Retina (tissue), 1 donor: ENCODE measurements around the gene GPR152.

ENCODE experiments used
- DNase-seq: peaks from one replicate; pipeline ENCODE4 v3.0.0-alpha.2; 2016

The GPR152 gene

DNA sequence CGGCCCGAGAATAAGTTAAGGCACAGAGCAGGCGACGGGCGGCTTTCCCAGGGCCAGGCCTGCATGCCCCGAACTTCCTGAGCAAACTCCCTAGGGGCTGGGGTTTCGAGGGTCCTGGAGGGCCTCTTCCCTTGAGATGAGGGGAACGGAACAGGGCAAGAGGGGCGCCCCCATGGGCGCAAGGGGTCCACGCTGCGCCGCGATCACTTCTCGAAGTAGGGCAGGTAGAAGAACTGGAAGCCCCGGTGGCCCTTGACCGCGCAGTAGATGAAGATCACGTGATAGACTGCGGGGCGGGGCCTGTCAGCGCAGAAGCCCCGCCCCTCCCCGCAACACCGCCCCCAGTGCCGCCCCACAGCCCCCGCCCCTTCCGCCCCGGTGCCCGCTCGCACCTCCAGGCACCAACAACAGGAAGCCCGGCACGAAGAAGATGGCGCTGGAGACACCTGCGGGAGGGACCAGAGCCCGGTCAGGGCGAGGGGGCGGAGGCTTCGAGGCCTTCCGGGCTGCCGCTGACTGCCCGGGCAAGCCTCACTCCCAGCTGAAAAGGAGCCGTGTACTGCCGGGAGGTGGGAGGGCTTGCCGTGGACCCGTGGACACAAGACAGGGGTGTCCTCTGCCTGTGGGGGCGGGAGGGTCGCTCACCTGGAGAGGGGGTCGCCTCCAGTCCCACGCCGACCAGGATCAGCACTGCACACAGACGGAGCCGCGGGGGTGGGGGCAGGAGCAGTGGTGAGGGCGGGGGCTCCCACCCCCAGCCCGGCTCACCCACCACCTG, 12.1 kb upstream of the GPR152 start:
- peak; percentile 79 for DNase-seq

DNA sequence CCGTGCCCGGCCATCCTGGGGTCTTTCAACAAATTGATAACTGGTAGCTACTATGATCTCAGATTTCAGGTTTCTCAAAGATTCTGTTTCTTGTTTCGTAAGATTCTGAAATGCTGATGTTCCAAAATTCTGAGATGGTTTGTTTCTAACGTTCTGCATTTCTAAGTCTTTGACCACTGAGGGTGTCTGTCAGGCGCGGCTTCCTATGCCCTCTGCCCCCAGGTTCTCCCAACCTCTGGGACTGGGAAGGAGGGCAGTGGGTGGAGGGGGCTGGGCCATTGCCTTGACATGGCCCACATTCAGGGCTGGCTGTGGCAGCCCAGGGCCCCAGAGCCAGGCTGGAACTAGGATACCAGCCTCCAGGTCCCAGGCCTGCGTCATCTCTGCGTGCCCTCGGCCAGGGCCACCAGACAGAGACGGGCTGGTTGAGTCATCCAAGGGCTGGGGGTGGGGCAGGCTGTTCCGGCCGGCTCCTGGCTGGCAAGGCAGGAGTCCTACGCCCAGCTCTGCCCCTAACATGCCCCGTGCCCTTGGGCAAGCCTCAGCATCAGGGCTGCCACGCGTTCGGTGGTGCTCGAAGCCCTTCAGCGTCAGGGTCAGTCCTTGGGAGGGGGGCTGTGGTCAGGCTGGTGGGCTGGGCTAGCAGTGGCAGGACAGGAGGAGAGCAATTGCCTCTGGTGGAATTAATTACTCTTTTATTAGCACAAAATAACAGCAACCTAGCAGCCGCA, 11.3 kb upstream of the GPR152 start:
- no peak for DNase-seq

GRCh38 chr11:67463186-67463585, 10.7 kb upstream of the GPR152 start:
- no peak for DNase-seq

GRCh38 chr11:67458266-67458665, 5.7 kb upstream of the GPR152 start:
- DNase-seq = no peak

- DNase-seq = no peak
Measured at GRCh38 chr11:67457453-67457852, 4.9 kb upstream of the GPR152 start.

- DNase-seq = no peak
Measured at GRCh38 chr11:67456068-67456705, 3.7 kb upstream of the GPR152 start.

- DNase-seq = no peak
Measured at GRCh38 chr11:67455054-67455453, 2.5 kb upstream of the GPR152 start, which contains the start of gene CABP4. Gene CABP4, plus strand, starts transcription at chr11:67455354. Its CDS starts 70 bp downstream, at chr11:67455424.

GRCh38 chr11:67453816-67454732, 1.5 kb upstream of the GPR152 start:
- no peak for DNase-seq

DNA sequence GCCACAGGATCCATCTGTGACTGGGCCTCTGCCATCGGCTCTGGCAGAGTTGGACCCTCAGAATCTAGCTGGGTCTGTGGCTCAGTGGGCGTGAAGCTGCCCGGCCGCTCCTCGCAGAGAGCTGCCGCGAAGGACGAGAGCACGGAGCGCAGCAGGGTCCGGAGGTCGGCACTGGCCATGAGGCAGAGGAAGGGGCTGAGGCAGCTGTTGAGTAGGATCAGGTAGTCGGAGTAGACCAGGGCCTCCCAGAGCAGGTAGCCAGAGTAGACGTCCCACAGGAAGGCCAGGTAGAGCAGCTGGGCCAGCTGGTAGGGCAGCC, 912 bp downstream of the GPR152 start:
- no peak for DNase-seq

- no peak for DNase-seq
Measured at GRCh38 chr11:67450796-67451657, 1.5 kb downstream of the GPR152 start.

DNA sequence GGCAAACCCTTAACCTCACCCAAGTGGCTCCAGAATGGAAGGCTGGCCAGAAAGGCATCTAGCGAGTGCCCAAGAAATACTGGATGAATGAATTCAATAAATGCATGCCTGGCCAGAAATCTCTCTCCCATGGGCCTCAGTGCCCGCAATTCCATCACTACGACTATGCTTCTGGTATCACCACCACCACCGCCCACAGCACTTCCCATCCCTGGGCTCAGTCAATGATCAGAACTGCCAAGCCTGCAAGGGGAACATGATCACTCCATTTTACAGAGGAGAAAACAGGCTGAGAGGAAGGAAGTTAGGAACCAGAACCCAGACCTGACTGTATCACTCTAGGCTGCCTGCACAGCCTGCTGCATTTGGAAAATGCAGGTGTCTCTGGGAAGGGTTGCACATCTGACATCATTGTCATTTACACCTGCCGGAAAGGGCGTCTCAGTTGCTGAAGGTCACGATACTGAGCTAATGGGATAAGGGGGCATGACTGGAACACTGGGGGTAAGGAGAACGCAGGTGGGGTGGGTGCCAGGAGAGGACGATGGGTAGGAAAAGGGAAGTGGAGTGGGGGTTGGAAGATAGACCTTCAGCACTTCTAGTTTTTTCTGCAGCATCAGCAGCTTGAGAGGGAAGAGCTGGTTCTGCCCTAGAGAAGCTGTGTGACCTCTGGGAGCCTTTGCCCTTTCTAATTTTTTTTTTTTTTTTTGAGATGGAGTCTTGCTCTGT, 3.2 kb downstream of the GPR152 start:
- no peak for DNase-seq

GRCh38 chr11:67448220-67448609, 4.3 kb downstream of the GPR152 start:
- no peak for DNase-seq

DNA sequence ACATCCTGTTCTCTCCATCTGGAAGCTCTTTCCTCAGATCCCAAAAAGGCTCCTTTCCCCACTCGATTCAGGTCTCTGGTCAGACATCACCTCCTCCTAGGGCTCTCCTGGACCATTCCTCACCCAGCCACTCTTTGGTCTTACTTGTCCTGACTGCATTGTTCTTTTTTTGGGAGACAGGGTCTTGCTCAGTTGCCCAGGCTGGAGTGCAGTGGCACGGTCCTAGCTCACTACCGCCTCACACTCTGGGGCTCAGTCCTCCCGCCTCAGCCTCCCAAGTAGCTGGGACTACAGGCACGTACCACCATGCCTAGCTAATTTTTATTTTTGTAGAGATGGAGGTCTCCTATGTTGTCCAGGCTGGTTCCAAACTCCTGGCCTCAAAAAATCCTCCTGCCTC, 7.0 kb downstream of the GPR152 start:
- DNase-seq = no peak

GRCh38 chr11:67442504-67443404, 9.8 kb downstream of the GPR152 start:
- DNase-seq = peak; percentile 41

DNA sequence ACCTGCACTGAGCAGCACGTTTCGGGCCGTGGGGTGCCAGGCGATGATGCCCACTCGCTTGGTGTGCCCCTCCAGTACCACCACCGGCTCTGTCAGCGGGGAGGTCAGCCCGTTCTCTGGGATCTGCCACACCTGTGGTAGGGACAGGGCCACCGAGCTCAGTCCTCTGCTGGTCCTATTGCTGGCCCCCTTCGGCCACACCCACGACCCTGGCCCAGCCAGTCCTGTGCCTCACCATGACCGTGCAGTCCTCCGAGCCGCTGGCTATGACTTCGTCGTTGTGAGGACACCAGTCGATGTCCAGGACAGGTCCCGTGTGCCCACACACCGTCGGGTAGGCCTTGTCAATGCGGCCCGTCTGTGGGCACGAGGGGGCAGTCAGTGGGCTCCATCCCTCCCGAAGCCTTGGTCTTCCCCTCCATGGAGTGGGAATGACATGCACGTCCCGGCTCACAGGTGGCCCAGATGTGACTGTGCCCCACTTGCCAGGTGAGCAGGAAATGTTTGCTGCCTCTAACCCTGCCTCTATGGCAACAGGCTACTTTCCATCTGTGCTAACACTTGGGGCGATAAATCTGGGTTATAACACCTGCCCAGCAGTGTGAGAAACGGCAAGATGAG, 10.7 kb downstream of the GPR152 start:
- DNase-seq = no peak

GRCh38 chr11:67441098-67441563, 11.4 kb downstream of the GPR152 start:
- no peak for DNase-seq

DNA sequence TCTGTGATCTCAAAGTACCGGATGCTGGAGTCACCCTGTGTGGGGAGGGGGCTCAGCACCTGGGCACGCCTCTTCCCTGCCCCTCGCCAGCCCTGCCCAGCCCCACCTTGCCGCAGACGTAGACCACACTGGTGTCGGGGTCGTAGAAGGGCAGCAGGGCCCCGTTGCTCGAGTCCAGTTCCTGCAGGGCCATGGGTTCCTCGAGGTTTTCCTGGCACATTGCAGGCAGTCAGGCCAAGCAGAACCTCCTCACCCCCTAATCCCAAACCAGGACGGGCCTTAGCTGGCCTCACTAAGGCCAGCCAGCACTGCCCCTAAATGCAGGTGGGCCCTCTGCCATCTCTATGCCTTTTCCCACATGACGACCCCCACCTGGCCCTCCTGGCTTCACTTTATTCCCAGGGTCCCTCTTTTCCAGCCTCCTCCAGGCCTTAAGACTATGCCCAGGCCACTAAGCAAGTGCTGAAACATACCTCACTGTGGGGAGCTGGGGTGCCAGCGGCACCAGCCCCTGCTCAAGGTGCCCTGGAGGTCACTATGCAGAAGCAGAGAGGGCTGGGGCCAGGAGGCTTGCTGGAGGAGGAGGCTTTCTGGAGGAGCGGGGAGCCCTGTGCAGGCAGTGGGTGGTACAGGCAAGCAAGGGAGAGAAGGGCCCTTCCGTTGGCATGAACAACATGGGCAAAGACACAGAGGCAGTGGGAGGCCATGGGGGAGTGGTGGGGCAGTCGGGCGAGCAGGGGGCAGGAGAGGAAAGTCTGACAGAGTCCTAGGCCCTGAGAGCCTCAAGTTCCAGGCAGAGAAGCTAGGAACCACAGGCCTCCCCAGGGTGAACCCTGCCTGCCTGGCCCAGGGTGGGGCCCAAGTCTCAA, 12.1 kb downstream of the GPR152 start:
- DNase-seq = no peak
